Esophagus squamous epithelium (tissue), 5 donors: ENCODE measurements around the gene ZDHHC22. TPM values are rescaled to one million over a fixed set of nuclear protein-coding genes. Genes with fewer than 3 reads are reported as not detected.

Source experiments
- DNase-seq: peaks from one replicate; lab custom pipeline; 2025; lab: John Stamatoyannopoulos, UW
- H3K27ac ChIP-seq, 4 donors: fragments of 200-600 bp; sonication (generic); one replicate each; pipeline ENCODE4 v1.5.1; 2016 to 2019; ENCODE audit warnings: mild to moderate bottlenecking in 1 of 4
- H3K27me3 ChIP-seq, 4 donors: fragments of 200-600 bp; sonication (generic); 1 replicate in 3 of 4; 2 replicates in 1 of 4; pipeline versions ENCODE4 v1.5.1 to v1.6.0; 2017 to 2021; ENCODE audit warnings: antibody characterized with exemption in 1 of 4
- H3K36me3 ChIP-seq, 3 donors: fragments of 200-600 bp; sonication (generic); one replicate each; pipeline ENCODE4 v1.5.1; 2016 to 2019
- H3K4me1 ChIP-seq, 3 donors: fragments of 200-600 bp; sonication (generic); one replicate each; pipeline ENCODE4 v1.5.1; 2017 to 2019
- H3K4me3 ChIP-seq, 4 donors: fragments of 200-600 bp; sonication (generic); 1 replicate in 3 of 4; 2 replicates in 1 of 4; pipeline ENCODE4 v1.5.1; 2016 to 2019; ENCODE audit warnings: mild to moderate bottlenecking in 2 of 4, moderate library complexity in 1 of 4
- H3K9me3 ChIP-seq, 3 donors: fragments of 200-600 bp; sonication (generic); one replicate each; pipeline ENCODE4 v1.5.1; 2016 to 2019
- CTCF ChIP-seq, 6 experiments: fragments of 450-650 bp in 4 of 6; fragments of 200-600 bp in 2 of 6; sonication (generic) in 2 of 6; IDR thresholded peaks; one replicate each; pipeline ENCODE4 v1.5.1; 2016 to 2019; ENCODE audit warnings: antibody characterized with exemption in 6 of 6, mild to moderate bottlenecking in 4 of 6, moderate library complexity in 4 of 6
- POLR2A ChIP-seq, 4 donors: fragments of 450-650 bp; IDR thresholded peaks; one replicate each; pipeline ENCODE4 v1.6.1; 2017; ENCODE audit warnings: antibody characterized with exemption in 4 of 4, mild to moderate bottlenecking in 4 of 4, moderate library complexity in 3 of 4
- WGBS, 2 donors: methylation state at CpG; one replicate each; pipeline ENCODE4 v1.1.5; 2018; 5-methylcytosine and 5-hydroxymethylcytosine counted together
- intact Hi-C: fragments of 100-400 bp; cut with DNase I; formaldehyde crosslinking; loops from one replicate; pipeline ENCODE4 v1.15.0; 2022
- total RNA-seq, 4 donors: library from RNA; depleted of rRNA; stranded (reverse); fragments of >200 nt; gene quantifications; one replicate each; pipeline ENCODE4 v1.1.0, GENCODE V29; 2016
- donor health status: DM: yes; HTN: yes; CAD: no.

The ZDHHC22 gene
- total RNA-seq, 4 donors from 2014 or later: not detected

DNA sequence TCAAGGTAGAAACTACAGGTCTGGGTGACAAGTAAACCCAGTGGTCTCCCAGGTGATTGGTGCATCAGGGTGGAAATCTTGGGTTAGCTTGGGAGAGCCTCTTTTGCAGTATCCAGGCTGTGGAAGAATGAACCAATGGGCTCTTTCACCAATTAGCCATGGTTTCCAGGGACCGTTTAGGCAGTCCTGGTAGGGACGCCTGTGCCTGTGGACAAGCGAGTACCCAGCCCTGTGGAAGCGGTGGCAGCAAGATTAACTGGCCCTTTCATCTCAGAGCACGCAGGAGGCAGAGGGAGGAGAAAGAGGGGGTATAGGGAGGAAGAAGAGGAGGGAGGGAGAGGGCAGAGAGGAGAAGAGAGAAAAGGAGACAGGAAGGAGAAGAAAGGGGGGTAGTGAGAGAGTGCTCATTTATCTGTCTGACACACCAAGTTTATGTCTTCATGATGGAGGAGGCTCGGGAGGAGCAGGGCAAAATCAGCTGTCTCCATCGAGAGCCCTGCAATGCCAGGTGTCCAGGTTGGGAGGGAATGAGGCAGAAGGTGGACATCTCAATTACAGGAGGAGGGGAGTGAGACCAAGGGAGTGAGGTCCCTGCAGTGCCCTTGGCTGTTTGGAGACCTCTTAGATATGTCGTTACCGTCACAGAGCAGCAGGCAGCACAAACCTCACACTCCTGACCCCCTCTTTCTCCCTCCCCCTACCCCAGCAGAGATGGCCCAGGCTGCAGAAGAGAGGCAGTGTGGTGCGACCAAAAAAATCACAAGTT, 4.6 kb upstream of the ZDHHC22 start:
- peaks cover 5 to 65% (median 6%) of the 10 kb centered on the region in 4 donors for H3K27me3 ChIP-seq
- H3K4me3 ChIP-seq: no peak overlapping the region
- TF ChIP-seq POLR2A (IDR thresholded peaks at IDR 0.05): no peak
- TF ChIP-seq CTCF (IDR thresholded peaks at IDR 0.05): no peak
- WGBS, 2 donors: 7 to 10% methylated on average over 10 of the region's 10 CpGs
- H3K27ac ChIP-seq: no peak overlapping the region
- no peak for DNase-seq
- H3K36me3 ChIP-seq: no peaks in the 10 kb centered on the region
- intact Hi-C loops: no loop called here
- H3K4me1 ChIP-seq: peaks cover 6 to 8% (median 6%) of the 10 kb centered on the region in 3 donors
- H3K9me3 ChIP-seq: no peaks in the 10 kb centered on the region

DNA sequence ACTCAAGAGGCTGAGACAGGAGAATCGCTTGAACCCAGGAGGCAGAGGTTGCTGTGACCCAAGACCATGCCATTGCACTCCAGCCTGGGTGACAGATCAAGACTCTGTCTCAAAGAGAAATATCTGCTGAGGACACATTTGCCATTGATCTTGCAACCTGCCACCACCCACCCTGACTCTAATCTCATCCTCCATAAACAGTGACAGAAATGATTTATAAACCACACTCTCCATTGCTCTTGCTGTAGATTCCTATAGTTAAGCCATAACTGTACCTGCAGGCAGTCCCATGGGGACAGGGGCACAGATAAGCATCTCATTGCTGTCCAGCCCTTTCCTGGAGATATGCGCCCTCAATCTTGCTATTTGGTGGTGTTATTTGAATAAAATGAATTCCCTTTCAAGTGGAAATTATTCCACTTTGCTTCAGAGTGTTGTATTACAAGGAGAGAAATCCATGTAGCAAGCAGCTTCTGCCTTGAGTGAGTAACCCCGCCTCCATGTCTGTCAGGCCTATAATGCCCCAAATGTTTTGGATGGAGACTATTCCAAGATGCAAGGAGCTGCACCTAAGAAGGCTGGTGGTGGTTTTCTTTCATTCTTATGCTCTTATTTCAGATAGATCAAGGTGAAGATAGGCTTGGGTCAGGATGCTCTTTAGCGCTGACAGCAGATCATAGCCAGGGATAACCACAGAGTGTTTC, 3.0 kb upstream of the ZDHHC22 start:
- TF ChIP-seq CTCF (IDR thresholded peaks at IDR 0.05) (no peak), POLR2A (IDR thresholded peaks at IDR 0.05) (no peak)
- no peaks in the 10 kb centered on the region for H3K36me3 ChIP-seq
- intact Hi-C loops: no loop called here
- DNase-seq: no peak
- 51 to 61% methylated on average over 3 to 4 of the region's 4 CpGs for WGBS, 2 donors
- no peak overlapping the region for H3K4me3 ChIP-seq
- H3K9me3 ChIP-seq: no peaks in the 10 kb centered on the region
- peaks cover 15 to 24% (median 22%) of the 10 kb centered on the region in 3 donors for H3K4me1 ChIP-seq
- H3K27me3 ChIP-seq: peaks cover 11 to 80% (median 13%) of the 10 kb centered on the region in 4 donors
- no peak overlapping the region for H3K27ac ChIP-seq

- intact Hi-C loops: no loop called here
- WGBS, 2 donors: 7 to 18% methylated on average over 4 of the region's 4 CpGs
- peaks cover 19 to 28% (median 22%) of the 10 kb centered on the region in 3 donors for H3K4me1 ChIP-seq
- no peaks in the 10 kb centered on the region for H3K9me3 ChIP-seq
- H3K36me3 ChIP-seq: no peaks in the 10 kb centered on the region
- H3K27ac ChIP-seq: no peak overlapping the region
- no peak overlapping the region for H3K4me3 ChIP-seq
- no peak for DNase-seq
- H3K27me3 ChIP-seq: peaks cover 11 to 95% (median 19%) of the 10 kb centered on the region in 4 donors
- no peak for TF ChIP-seq POLR2A (IDR thresholded peaks at IDR 0.05)
- no peak for TF ChIP-seq CTCF (IDR thresholded peaks at IDR 0.05)
Measured at GRCh38 chr14:77143071-77143470, 1.5 kb upstream of the ZDHHC22 start.

DNA sequence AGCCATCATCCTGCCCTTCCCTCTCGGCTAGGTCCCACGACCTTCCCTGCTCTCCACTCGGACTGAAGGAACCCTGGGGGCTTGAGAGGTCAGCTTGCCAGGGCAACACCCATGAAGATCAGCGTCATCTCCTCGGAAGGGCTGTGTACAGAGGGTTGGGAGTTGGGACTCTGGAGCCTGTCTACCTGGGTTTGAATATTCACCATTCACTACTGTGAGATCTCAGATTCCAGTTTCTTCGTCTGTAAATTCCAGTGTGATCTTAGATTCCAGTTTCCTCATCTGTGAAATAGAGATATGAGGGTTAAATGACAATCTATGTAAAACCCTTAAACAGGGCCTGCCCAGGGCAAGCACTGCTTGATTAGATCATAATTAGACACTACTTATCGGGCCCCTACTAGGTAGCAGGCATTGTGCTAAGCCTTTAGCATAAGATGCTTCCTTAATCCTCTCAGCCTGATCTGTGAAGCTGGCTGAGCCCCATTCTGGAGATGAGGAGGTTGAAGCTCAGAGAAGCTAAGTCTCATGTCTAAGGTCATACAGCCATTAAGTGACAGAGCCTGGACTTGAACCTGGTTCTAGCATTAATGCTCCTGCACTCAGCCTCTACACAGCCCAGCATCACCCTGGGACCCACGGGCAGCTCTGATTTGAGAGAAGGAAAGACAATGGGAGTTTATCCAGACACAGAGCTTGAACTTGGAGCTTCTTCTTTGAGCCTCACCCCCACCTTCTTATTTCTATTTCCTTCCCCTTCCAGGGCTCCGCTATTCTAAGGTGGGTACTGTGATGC, 612 bp upstream of the ZDHHC22 start:
- intact Hi-C loops: no loop called here
- Histone ChIP-seq H3K36me3 (no peaks in the 10 kb centered on the region), H3K4me3 (peak overlapping the region in 2 of 4 donors; percentile 35 to 56), H3K27me3 (peaks cover 11 to 100% (median 21%) of the 10 kb centered on the region in 4 donors), H3K27ac (no peak overlapping the region), H3K4me1 (peaks cover 19 to 28% (median 22%) of the 10 kb centered on the region in 3 donors), H3K9me3 (no peaks in the 10 kb centered on the region)
- WGBS, 2 donors: 13 to 17% methylated on average over 9 of the region's 9 CpGs
- TF ChIP-seq POLR2A (IDR thresholded peaks at IDR 0.05) (no peak), CTCF (IDR thresholded peaks at IDR 0.05) (no peak)
- no peak for DNase-seq
